Measurements from ENCODE around the gene GORASP2. TPM values are rescaled to one million over a fixed set of nuclear protein-coding genes. Genes with fewer than 3 reads are reported as not detected.
A peak's percentile ranks its signal among the peaks of the same experiment; 100 is the strongest.

Gene GORASP2
- total and polyA plus RNA-seq, 2 of the 4 experiments (the other 2 are of a cell fraction): 53.1 to 156 TPM

DNA sequence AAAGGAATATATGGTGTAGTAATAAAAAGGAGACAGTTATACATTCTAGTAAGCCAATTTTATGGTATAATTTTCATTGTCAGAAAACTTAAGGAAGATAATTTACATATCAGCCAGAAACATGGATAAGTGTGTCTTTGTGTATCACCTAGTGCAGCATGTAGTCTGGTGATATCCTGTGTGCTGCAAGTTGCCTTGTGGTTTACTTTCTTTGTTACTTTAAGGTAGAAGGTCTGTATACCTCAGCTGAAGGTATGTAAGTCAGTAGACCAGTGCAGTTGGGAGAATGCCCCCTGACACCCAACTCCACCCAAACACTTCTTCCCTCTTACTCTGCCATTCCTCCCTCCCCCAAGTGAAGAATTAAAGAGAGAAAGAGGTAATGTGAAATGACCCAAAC is 11.0 kb downstream of the GORASP2 start:
- BruUV-seq (replicated peaks): no TSS peak

More for the DNA sequence above, 11.0 kb downstream of the GORASP2 start:
- in situ Hi-C loops (cut with MboI; ENCODE audit: low sequenced_read_pairs) (loop anchor here (25.0 kb wide), 1 partner anchor 1128 kb away; the partner anchor contains the start of gene METTL5), intact Hi-C loops (cut with micrococcal nuclease) (no loop called here), dilution Hi-C loops (cut with HindIII; ENCODE audit: low sequenced_read_pairs, unreplicated experiment) (no loop called here)
- H3K9ac ChIP-seq (ENCODE audit: low read depth, low read length): no peak overlapping the region
- CTCF ChIA-PET: interaction anchor here (2.0 kb wide), 1 partner anchor 11 kb away, joined by 7 read pairs; the partner anchor contains the start of gene GORASP2
- H3K4me2 ChIP-seq (ENCODE audit: low read depth, low read length): no peak overlapping the region
- no peak overlapping the region for H2BK20ac ChIP-seq (ENCODE audit: low read depth, low read length)
- H3K4me1 ChIP-seq (ENCODE audit: control insufficient read depth, insufficient read depth, low read length): 0 out of 2 replicates have a peak, but pooled peaks cover 2% of the 10 kb centered on the region
- peaks cover 0 to 46% of the 10 kb centered on the region in 2 experiments; a peak in 3 of 4 replicates for H3K79me1 ChIP-seq (ENCODE audit: low read depth in 1 of 2, low read length in 2 of 2)
- H3K18ac ChIP-seq (ENCODE audit: low read depth, low read length): no peak overlapping the region
- no peak overlapping the region for H3K27ac ChIP-seq (ENCODE audit: insufficient read depth, low read length)
- H4K5ac ChIP-seq (ENCODE audit: low read depth, low read length): no peak overlapping the region
- H2AK5ac ChIP-seq (ENCODE audit: low read depth, low read length): no peak overlapping the region
- no peak overlapping the region for H2BK15ac ChIP-seq (ENCODE audit: low read depth, low read length)
- H2BK5ac ChIP-seq (ENCODE audit: low read depth, low read length, poor library complexity, severe bottlenecking): no peak overlapping the region
- H4K20me1 ChIP-seq (ENCODE audit: insufficient read depth, low read length): peaks cover 98% of the 10 kb centered on the region
- peaks cover 8% of the 10 kb centered on the region for H3K9me1 ChIP-seq (ENCODE audit: insufficient read depth, low read length)
- no peak overlapping the region for H4K91ac ChIP-seq (ENCODE audit: insufficient read depth, low read depth, low read length)
- H3K27me3 ChIP-seq (ENCODE audit: control insufficient read depth, insufficient read depth, low read length): no peaks in the 10 kb centered on the region
- no peak overlapping the region for H2AK9ac ChIP-seq (replicated peaks; ENCODE audit: low read depth, low read length, poor library complexity)
- no peak overlapping the region for H2BK120ac ChIP-seq (ENCODE audit: low read depth, low read length)
- ATAC-seq (ENCODE audit: low read depth) (no peak), DNase-seq (no peak)
- H3K56ac ChIP-seq (ENCODE audit: extremely low read depth, insufficient read depth, low read length): no peak overlapping the region
- TF ChIP-seq CHD1 (IDR thresholded peaks at IDR 0.05; ENCODE audit: low read depth, low read length) (no peak), RCOR1 (IDR thresholded peaks at IDR 0.05; ENCODE audit: insufficient replicate concordance, low read length) (no peak), CEBPB (IDR thresholded peaks at IDR 0.05; ENCODE audit: low read depth, low read length) (no peak), MXI1 (IDR thresholded peaks at IDR 0.05; ENCODE audit: borderline replicate concordance, low read depth, low read length) (no peak), MAZ (IDR thresholded peaks at IDR 0.05; ENCODE audit: borderline replicate concordance, low read depth, low read length) (no peak), NFE2L2 (IDR thresholded peaks at IDR 0.05; ENCODE audit: low read depth, low read length) (no peak), MAFK (IDR thresholded peaks at IDR 0.05; ENCODE audit: low read depth, low read length) (no peak), RAD21 (IDR thresholded peaks at IDR 0.05; ENCODE audit: low read length) (no peak), SMC3 (IDR thresholded peaks at IDR 0.05; ENCODE audit: low read depth, low read length) (no peak), BHLHE40 (IDR thresholded peaks at IDR 0.05; ENCODE audit: low read depth, low read length) (no peak)
- TF ChIP-seq, protein P1, sequence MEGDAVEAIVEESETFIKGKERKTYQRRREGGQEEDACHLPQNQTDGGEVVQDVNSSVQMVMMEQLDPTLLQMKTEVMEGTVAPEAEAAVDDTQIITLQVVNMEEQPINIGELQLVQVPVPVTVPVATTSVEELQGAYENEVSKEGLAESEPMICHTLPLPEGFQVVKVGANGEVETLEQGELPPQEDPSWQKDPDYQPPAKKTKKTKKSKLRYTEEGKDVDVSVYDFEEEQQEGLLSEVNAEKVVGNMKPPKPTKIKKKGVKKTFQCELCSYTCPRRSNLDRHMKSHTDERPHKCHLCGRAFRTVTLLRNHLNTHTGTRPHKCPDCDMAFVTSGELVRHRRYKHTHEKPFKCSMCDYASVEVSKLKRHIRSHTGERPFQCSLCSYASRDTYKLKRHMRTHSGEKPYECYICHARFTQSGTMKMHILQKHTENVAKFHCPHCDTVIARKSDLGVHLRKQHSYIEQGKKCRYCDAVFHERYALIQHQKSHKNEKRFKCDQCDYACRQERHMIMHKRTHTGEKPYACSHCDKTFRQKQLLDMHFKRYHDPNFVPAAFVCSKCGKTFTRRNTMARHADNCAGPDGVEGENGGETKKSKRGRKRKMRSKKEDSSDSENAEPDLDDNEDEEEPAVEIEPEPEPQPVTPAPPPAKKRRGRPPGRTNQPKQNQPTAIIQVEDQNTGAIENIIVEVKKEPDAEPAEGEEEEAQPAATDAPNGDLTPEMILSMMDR (conservative IDR thresholded peaks at IDR 0.05; ENCODE audit: low read depth, low read length): no peak
- TF ChIP-seq, protein P2, sequence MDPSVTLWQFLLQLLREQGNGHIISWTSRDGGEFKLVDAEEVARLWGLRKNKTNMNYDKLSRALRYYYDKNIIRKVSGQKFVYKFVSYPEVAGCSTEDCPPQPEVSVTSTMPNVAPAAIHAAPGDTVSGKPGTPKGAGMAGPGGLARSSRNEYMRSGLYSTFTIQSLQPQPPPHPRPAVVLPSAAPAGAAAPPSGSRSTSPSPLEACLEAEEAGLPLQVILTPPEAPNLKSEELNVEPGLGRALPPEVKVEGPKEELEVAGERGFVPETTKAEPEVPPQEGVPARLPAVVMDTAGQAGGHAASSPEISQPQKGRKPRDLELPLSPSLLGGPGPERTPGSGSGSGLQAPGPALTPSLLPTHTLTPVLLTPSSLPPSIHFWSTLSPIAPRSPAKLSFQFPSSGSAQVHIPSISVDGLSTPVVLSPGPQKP (IDR thresholded peaks at IDR 0.05; ENCODE audit: borderline replicate concordance, low read depth, low read length): no peak
- TF ChIP-seq, protein P3, sequence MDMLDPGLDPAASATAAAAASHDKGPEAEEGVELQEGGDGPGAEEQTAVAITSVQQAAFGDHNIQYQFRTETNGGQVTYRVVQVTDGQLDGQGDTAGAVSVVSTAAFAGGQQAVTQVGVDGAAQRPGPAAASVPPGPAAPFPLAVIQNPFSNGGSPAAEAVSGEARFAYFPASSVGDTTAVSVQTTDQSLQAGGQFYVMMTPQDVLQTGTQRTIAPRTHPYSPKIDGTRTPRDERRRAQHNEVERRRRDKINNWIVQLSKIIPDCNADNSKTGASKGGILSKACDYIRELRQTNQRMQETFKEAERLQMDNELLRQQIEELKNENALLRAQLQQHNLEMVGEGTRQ (IDR thresholded peaks at IDR 0.05; ENCODE audit: low read depth, low read length): no peak
- no peak overlapping the region for H3K14ac ChIP-seq (replicated peaks; ENCODE audit: low read depth, low read length)
- no peak overlapping the region for H4K8ac ChIP-seq (ENCODE audit: low read depth in 2 of 2, low read length in 2 of 2)
- POLR2A ChIA-PET (ENCODE audit: unreplicated experiment): no interaction called here
- H3K4ac ChIP-seq (ENCODE audit: low read depth, low read length): no peak overlapping the region
- H3K9me3 ChIP-seq (ENCODE audit: control insufficient read depth, insufficient read depth, low read length): no peaks in the 10 kb centered on the region
- peak overlapping the region; percentile 29; the same call in 1 of the 2 replicates for H3K23ac ChIP-seq (ENCODE audit: low read depth, low read length)
- H3K4me3 ChIP-seq (ENCODE audit: insufficient read depth, low read depth, low read length): no peak overlapping the region
- H3K36me3 ChIP-seq (ENCODE audit: control insufficient read depth, insufficient read depth, low read length): peaks cover 17% of the 10 kb centered on the region
- H2AFZ ChIP-seq (replicated peaks; ENCODE audit: low read length, poor library complexity): no peak overlapping the region
